ENCODE data around the gene ADD3. TPM values are rescaled to one million over a fixed set of nuclear protein-coding genes. Genes with fewer than 3 reads are reported as not detected.
"Not testable (repeated sequence)": the region's sequence is repeated elsewhere in the genome, so short reads cannot be mapped to it uniquely, and the experiment has no call there.

The ADD3 gene
- total and polyA plus RNA-seq, 9 donors = 79.8 to 135 (median 93.6) TPM

- no peak for DNase-seq
- H3K9me3 ChIP-seq (replicated peaks; ENCODE audit: control insufficient read depth, low read depth, low read length) = peaks cover 9% of the 10 kb centered on the region
- no peak overlapping the region for H3K4me3 ChIP-seq (ENCODE audit: low read length)
- no peak overlapping the region for H3K27ac ChIP-seq (ENCODE audit: low read length)
- 89% methylated on average over 1 of the region's 2 CpGs for WGBS (ENCODE audit: insufficient coverage)
- H3K36me3 ChIP-seq (ENCODE audit: control insufficient read depth, insufficient read depth, low read length) = peaks cover 2% of the 10 kb centered on the region
- H3K27me3 ChIP-seq (ENCODE audit: control insufficient read depth, insufficient read depth, low read length) = no peaks in the 10 kb centered on the region
- H3K4me1 ChIP-seq (ENCODE audit: control insufficient read depth, insufficient read depth, low read length) = no peaks in the 10 kb centered on the region
These were observed 36.9 kb downstream of the ADD3 start for GRCh38 chr10:110044681-110045080.

GRCh38 chr10:110045772-110046171 is 38.0 kb downstream of the ADD3 start:
- no peak overlapping the region for H3K4me3 ChIP-seq (ENCODE audit: low read length)

GRCh38 chr10:110048145-110048544 is 40.4 kb downstream of the ADD3 start:
- no CpG with 5 or more reads among the region's 2 CpGs for WGBS (ENCODE audit: insufficient coverage)
- H3K4me1 ChIP-seq (ENCODE audit: control insufficient read depth, insufficient read depth, low read length) = not testable (repeated sequence)

More at GRCh38 chr10:110045772-110046171, 38.0 kb downstream of the ADD3 start:
- Histone ChIP-seq H3K27ac (ENCODE audit: low read length) (no peak overlapping the region), H3K27me3 (ENCODE audit: control insufficient read depth, insufficient read depth, low read length) (no peaks in the 10 kb centered on the region), H3K4me1 (ENCODE audit: control insufficient read depth, insufficient read depth, low read length) (no peaks in the 10 kb centered on the region), H3K9me3 (replicated peaks; ENCODE audit: control insufficient read depth, low read depth, low read length) (peaks cover 9% of the 10 kb centered on the region), H3K36me3 (ENCODE audit: control insufficient read depth, insufficient read depth, low read length) (peaks cover 2% of the 10 kb centered on the region)
- no CpG with 5 or more reads among the region's 2 CpGs for WGBS (ENCODE audit: insufficient coverage)
- no peak for DNase-seq

GRCh38 chr10:110048781-110049180 is 41.0 kb downstream of the ADD3 start:
- Histone ChIP-seq H3K4me1 (ENCODE audit: control insufficient read depth, insufficient read depth, low read length) (peaks cover 3% of the 10 kb centered on the region), H3K9me3 (replicated peaks; ENCODE audit: control insufficient read depth, low read depth, low read length) (peaks cover 9% of the 10 kb centered on the region), H3K4me3 (ENCODE audit: low read length) (no peak overlapping the region), H3K27me3 (ENCODE audit: control insufficient read depth, insufficient read depth, low read length) (no peaks in the 10 kb centered on the region), H3K27ac (ENCODE audit: low read length) (no peak overlapping the region), H3K36me3 (ENCODE audit: control insufficient read depth, insufficient read depth, low read length) (peaks cover 2% of the 10 kb centered on the region)
- DNase-seq = no peak
- WGBS (ENCODE audit: insufficient coverage) = 63% methylated on average over 1 of the region's 1 CpG

More at GRCh38 chr10:110048145-110048544, 40.4 kb downstream of the ADD3 start:
- not testable (repeated sequence) for H3K9me3 ChIP-seq (replicated peaks; ENCODE audit: control insufficient read depth, low read depth, low read length); H3K4me3 ChIP-seq (ENCODE audit: low read length); H3K27me3 ChIP-seq (ENCODE audit: control insufficient read depth, insufficient read depth, low read length); DNase-seq; H3K27ac ChIP-seq (ENCODE audit: low read length); H3K36me3 ChIP-seq (ENCODE audit: control insufficient read depth, insufficient read depth, low read length)

GRCh38 chr10:110049889-110050591 is 42.3 kb downstream of the ADD3 start:
- 90% methylated on average over 4 of the region's 7 CpGs for WGBS (ENCODE audit: insufficient coverage)

GRCh38 chr10:110051487-110051886 is 43.7 kb downstream of the ADD3 start:
- peaks cover 9% of the 10 kb centered on the region for H3K9me3 ChIP-seq (replicated peaks; ENCODE audit: control insufficient read depth, low read depth, low read length)
- H3K27ac ChIP-seq (ENCODE audit: low read length) = no peak overlapping the region
- no peaks in the 10 kb centered on the region for H3K27me3 ChIP-seq (ENCODE audit: control insufficient read depth, insufficient read depth, low read length)
- no peak overlapping the region for H3K4me3 ChIP-seq (ENCODE audit: low read length)
- WGBS (ENCODE audit: insufficient coverage) = 100% methylated on average over 1 of the region's 2 CpGs
- H3K4me1 ChIP-seq (ENCODE audit: control insufficient read depth, insufficient read depth, low read length) = peaks cover 3% of the 10 kb centered on the region
- peaks cover 2% of the 10 kb centered on the region for H3K36me3 ChIP-seq (ENCODE audit: control insufficient read depth, insufficient read depth, low read length)
- no peak for DNase-seq

More at GRCh38 chr10:110049889-110050591, 42.3 kb downstream of the ADD3 start:
- not testable (repeated sequence) for H3K27ac ChIP-seq (ENCODE audit: low read length); H3K36me3 ChIP-seq (ENCODE audit: control insufficient read depth, insufficient read depth, low read length); H3K4me3 ChIP-seq (ENCODE audit: low read length); DNase-seq; H3K4me1 ChIP-seq (ENCODE audit: control insufficient read depth, insufficient read depth, low read length); H3K9me3 ChIP-seq (replicated peaks; ENCODE audit: control insufficient read depth, low read depth, low read length); H3K27me3 ChIP-seq (ENCODE audit: control insufficient read depth, insufficient read depth, low read length)

- Histone ChIP-seq H3K27ac (ENCODE audit: low read length) (peak overlapping the region; percentile 6), H3K4me1 (ENCODE audit: control insufficient read depth, insufficient read depth, low read length) (peaks cover 3% of the 10 kb centered on the region), H3K36me3 (ENCODE audit: control insufficient read depth, insufficient read depth, low read length) (peaks cover under 1% of the 10 kb centered on the region), H3K4me3 (ENCODE audit: low read length) (no peak overlapping the region), H3K9me3 (replicated peaks; ENCODE audit: control insufficient read depth, low read depth, low read length) (peaks cover 8% of the 10 kb centered on the region), H3K27me3 (ENCODE audit: control insufficient read depth, insufficient read depth, low read length) (no peaks in the 10 kb centered on the region)
- peak; percentile 65 for DNase-seq
These were observed 45.1 kb downstream of the ADD3 start for GRCh38 chr10:110052916-110053315.

- Histone ChIP-seq H3K4me1 (ENCODE audit: control insufficient read depth, insufficient read depth, low read length) (peaks cover 3% of the 10 kb centered on the region), H3K27me3 (ENCODE audit: control insufficient read depth, insufficient read depth, low read length) (no peaks in the 10 kb centered on the region), H3K36me3 (ENCODE audit: control insufficient read depth, insufficient read depth, low read length) (no peaks in the 10 kb centered on the region), H3K4me3 (ENCODE audit: low read length) (no peak overlapping the region), H3K9me3 (replicated peaks; ENCODE audit: control insufficient read depth, low read depth, low read length) (no peaks in the 10 kb centered on the region), H3K27ac (ENCODE audit: low read length) (no peak overlapping the region)
- WGBS (ENCODE audit: insufficient coverage) = no CpG with 5 or more reads among the region's 2 CpGs
- no peak for DNase-seq
These were observed 49.0 kb downstream of the ADD3 start for GRCh38 chr10:110056822-110057221.

- peak; percentile 65 for DNase-seq
- Histone ChIP-seq H3K4me1 (ENCODE audit: control insufficient read depth, insufficient read depth, low read length) (no peaks in the 10 kb centered on the region), H3K36me3 (ENCODE audit: control insufficient read depth, insufficient read depth, low read length) (no peaks in the 10 kb centered on the region), H3K4me3 (ENCODE audit: low read length) (no peak overlapping the region), H3K27ac (ENCODE audit: low read length) (peak overlapping the region; percentile 56), H3K27me3 (ENCODE audit: control insufficient read depth, insufficient read depth, low read length) (no peaks in the 10 kb centered on the region), H3K9me3 (replicated peaks; ENCODE audit: control insufficient read depth, low read depth, low read length) (no peaks in the 10 kb centered on the region)
- WGBS (ENCODE audit: insufficient coverage) = no CpG with 5 or more reads among the region's 1 CpG
These were observed 49.7 kb downstream of the ADD3 start for GRCh38 chr10:110057456-110057855.

GRCh38 chr10:110058212-110058611 is 50.4 kb downstream of the ADD3 start:
- WGBS (ENCODE audit: insufficient coverage) = no CpG with 5 or more reads among the region's 5 CpGs
- no peak overlapping the region for H3K4me3 ChIP-seq (ENCODE audit: low read length)
- H3K4me1 ChIP-seq (ENCODE audit: control insufficient read depth, insufficient read depth, low read length) = no peaks in the 10 kb centered on the region

More at GRCh38 chr10:110058212-110058611, 50.4 kb downstream of the ADD3 start:
- H3K27me3 ChIP-seq (ENCODE audit: control insufficient read depth, insufficient read depth, low read length) = no peaks in the 10 kb centered on the region
- H3K9me3 ChIP-seq (replicated peaks; ENCODE audit: control insufficient read depth, low read depth, low read length) = no peaks in the 10 kb centered on the region
- H3K27ac ChIP-seq (ENCODE audit: low read length) = peak overlapping the region; percentile 47
- DNase-seq = no peak
- H3K36me3 ChIP-seq (ENCODE audit: control insufficient read depth, insufficient read depth, low read length) = no peaks in the 10 kb centered on the region
